Thyroid gland (tissue), 4 donors: ENCODE data around the gene CTTNBP2NL. TPM values are rescaled to one million over a fixed set of nuclear protein-coding genes. Genes with fewer than 3 reads are reported as not detected.
"Not testable (repeated sequence)": the region's sequence is repeated elsewhere in the genome, so short reads cannot be mapped to it uniquely, and the experiment has no call there.

Experiments
- DNase-seq, 2 donors: peaks; one replicate each; pipeline ENCODE4 v3.0.0-alpha.2; 2019
- H3K27ac ChIP-seq, 3 donors: fragments of 200-600 bp; sonication (generic); 1 replicate in 2 of 3; 2 replicates in 1 of 3; pipeline ENCODE4 v1.5.1; 2016 to 2019; ENCODE audit warnings: mild to moderate bottlenecking in 1 of 3, moderate library complexity in 1 of 3
- H3K27me3 ChIP-seq: fragments of 200-600 bp; sonication (generic); one replicate; pipeline ENCODE4 v1.5.1; 2019
- H3K36me3 ChIP-seq, 2 donors: fragments of 200-600 bp; sonication (generic); one replicate each; pipeline ENCODE4 v1.5.1; 2016 to 2019
- H3K4me1 ChIP-seq, 2 donors: fragments of 200-600 bp; sonication (generic); one replicate each; pipeline ENCODE4 v1.5.1; 2017 to 2019
- H3K4me3 ChIP-seq, 3 donors: fragments of 200-600 bp; sonication (generic); replicated peaks in 1 of 3; 1 replicate in 2 of 3; 2 replicates in 1 of 3; pipeline ENCODE4 v1.5.1; 2016; ENCODE audit warnings: mild to moderate bottlenecking in 1 of 3
- H3K9me3 ChIP-seq: fragments of 200-600 bp; sonication (generic); one replicate; pipeline ENCODE4 v1.5.1; 2017
- CTCF ChIP-seq, 6 experiments: fragments of 200-600 bp in 3 of 6; fragments of 450-650 bp in 3 of 6; sonication (generic) in 3 of 6; IDR thresholded peaks; one replicate each; pipeline ENCODE4 v1.5.1; 2016 to 2019; ENCODE audit warnings: antibody characterized with exemption in 6 of 6, mild to moderate bottlenecking in 2 of 6, inconsistent platforms in 1 of 6, moderate library complexity in 1 of 6
- POLR2A ChIP-seq, 2 donors: fragments of 450-650 bp; IDR thresholded peaks; one replicate each; pipeline ENCODE4 v1.6.1; 2017; ENCODE audit warnings: antibody characterized with exemption in 2 of 2, mild to moderate bottlenecking in 2 of 2, moderate library complexity in 1 of 2
- whole genome bisulfite sequencing, 2 donors: methylation state at CpG; one replicate each; pipeline ENCODE4 v1.1.5; 2017; 5-methylcytosine and 5-hydroxymethylcytosine counted together
- intact Hi-C: fragments of 100-400 bp; cut with DNase I; formaldehyde crosslinking; loops from one replicate; pipeline ENCODE4 v1.15.1; 2023
- total RNA-seq, 4 donors: library from RNA; depleted of rRNA; stranded (reverse); fragments of >200 nt; gene quantifications; one replicate each; pipeline ENCODE4 v1.2.3, GENCODE V29; 2016

CTTNBP2NL gene
- total RNA-seq, 4 donors from 2014 or later = 11.8 to 20.7 (median 19.2) TPM

- Histone ChIP-seq H3K36me3 (no peaks in the 10 kb centered on the region), H3K9me3 (no peaks in the 10 kb centered on the region), H3K4me1 (peaks cover 14 to 31% of the 10 kb centered on the region in 2 donors), H3K27me3 (no peaks in the 10 kb centered on the region), H3K4me3 (no peak overlapping the region), H3K27ac (peak overlapping the region; percentile 70 to 89 (median 84))
- WGBS, 2 donors = 90 to 94% methylated on average over 1 of the region's 1 CpG
- intact Hi-C loops = loop anchor here (5.0 kb wide), 1 partner anchor 313 kb away; the partner anchor contains the start of gene RHOC
- DNase-seq = no peak
- TF ChIP-seq POLR2A (IDR thresholded peaks at IDR 0.05) (no peak), CTCF (IDR thresholded peaks at IDR 0.05) (no peak)
These were observed 1.3 kb upstream of the CTTNBP2NL start for GRCh38 chr1:112394743-112395062.

DNA sequence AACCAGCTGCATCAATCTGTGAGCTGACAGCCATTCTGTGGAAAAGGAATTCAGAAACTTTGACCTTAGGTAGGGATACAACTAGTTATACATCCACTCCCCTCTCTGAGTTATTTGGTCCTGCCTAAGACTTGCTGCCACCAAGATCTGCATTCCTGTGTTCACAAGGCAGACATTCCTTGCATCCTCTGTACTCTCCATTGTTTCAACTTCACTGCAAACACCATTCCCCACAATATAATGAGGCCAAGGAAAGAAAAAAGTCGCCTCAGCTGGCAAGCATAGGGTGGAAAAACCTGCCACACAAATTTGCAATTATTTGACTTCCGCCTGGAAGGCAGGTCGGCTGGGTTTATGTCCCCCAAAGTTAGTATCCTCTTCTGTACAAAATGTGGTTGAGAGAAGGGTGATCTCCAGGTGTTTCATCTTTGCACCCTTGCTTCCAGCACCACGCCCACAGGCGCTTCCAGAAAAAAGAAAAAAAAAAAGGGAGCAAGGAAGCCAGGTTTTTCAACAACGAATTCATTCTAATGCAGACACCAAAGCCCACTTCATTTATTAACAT, 676 bp upstream of the CTTNBP2NL start:
- TF ChIP-seq POLR2A (IDR thresholded peaks at IDR 0.05) = no peak
- no peak for TF ChIP-seq CTCF (IDR thresholded peaks at IDR 0.05)
- intact Hi-C loops = no loop called here
- peak overlapping the region; percentile 70 to 89 (median 84) for H3K27ac ChIP-seq
- WGBS, 2 donors = 10 to 12% methylated on average over 6 of the region's 6 CpGs
- H3K9me3 ChIP-seq = no peaks in the 10 kb centered on the region
- peak overlapping the region; percentile 83 to 98 (median 94) for H3K4me3 ChIP-seq
- no peak for DNase-seq
- peaks cover 14 to 31% of the 10 kb centered on the region in 2 donors for H3K4me1 ChIP-seq
- no peaks in the 10 kb centered on the region for H3K36me3 ChIP-seq
- no peaks in the 10 kb centered on the region for H3K27me3 ChIP-seq

DNA sequence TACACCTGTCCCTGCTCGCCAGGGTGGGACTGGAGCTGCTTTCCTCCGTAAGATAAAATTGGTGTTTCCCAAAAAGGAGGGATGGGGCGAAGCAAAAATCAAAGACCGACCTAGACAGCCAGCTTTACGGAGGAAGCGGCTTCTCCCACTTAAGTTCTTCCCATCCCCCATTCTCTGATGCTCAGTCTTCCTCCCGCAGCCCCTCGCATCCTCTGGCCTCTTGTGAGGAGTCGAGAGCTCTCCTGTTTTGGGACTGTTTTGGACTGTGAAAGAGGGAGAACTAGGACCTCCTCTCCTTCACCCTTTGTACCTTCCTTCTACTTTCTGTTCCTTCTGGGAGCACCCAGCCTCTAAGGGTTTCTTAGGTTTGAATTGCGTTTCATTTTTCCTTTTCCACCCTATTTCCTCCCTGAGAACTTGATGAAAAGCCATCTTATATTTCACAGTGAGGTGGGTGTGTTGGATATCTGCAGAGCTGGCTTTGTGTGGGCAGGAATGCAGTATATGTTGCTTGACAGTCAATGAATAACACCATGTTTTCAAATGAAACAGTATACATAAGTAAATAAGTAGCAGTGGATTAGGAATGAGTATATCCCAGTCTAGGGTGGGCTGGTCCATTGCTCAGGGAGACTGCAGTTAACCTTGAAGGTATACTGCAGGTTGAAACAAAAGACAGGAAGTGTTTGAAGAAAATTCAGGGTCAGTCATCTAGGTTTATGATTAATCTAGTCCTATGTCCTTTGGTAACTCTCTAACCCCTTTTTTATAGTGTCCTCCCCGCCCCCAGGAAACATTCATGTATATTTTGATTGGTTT, 848 bp downstream of the CTTNBP2NL start:
- no peaks in the 10 kb centered on the region for H3K36me3 ChIP-seq
- intact Hi-C loops = no loop called here
- H3K9me3 ChIP-seq = no peaks in the 10 kb centered on the region
- peak overlapping the region; percentile 41 to 89 (median 84) for H3K27ac ChIP-seq
- H3K27me3 ChIP-seq = no peaks in the 10 kb centered on the region
- 6 to 7% methylated on average over 11 of the region's 11 CpGs for WGBS, 2 donors
- peaks cover 14 to 26% of the 10 kb centered on the region in 2 donors for H3K4me1 ChIP-seq
- TF ChIP-seq POLR2A (IDR thresholded peaks at IDR 0.05) (no peak), CTCF (IDR thresholded peaks at IDR 0.05) (no peak)
- peak overlapping the region; percentile 83 to 98 (median 94) for H3K4me3 ChIP-seq
- DNase-seq = no peak

DNA sequence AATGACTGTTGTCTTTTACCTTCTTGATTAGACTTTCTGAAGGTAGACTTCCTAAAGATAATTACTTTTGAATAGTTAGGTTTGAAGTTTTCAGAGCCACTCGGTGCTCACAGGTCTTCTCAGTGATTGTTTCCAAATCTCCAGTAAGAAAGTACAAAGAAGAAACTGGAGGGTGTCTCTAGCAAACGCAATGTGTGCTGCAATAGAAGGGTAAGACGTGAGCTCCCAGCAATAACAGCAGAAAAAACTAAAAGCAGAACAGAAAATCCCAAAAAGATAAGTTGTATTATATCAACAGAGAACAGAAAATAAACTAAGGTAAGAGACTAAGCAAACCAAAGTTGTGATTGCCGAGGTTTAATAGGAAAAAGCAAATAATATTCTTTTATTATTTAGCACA, 1.8 kb downstream of the CTTNBP2NL start:
- WGBS, 2 donors = 53 to 63% methylated on average over 4 of the region's 4 CpGs
- no peaks in the 10 kb centered on the region for H3K9me3 ChIP-seq
- no peak overlapping the region for H3K4me3 ChIP-seq
- no peaks in the 10 kb centered on the region for H3K36me3 ChIP-seq
- TF ChIP-seq CTCF (IDR thresholded peaks at IDR 0.05) = no peak
- no peak for TF ChIP-seq POLR2A (IDR thresholded peaks at IDR 0.05)
- no peaks in the 10 kb centered on the region for H3K27me3 ChIP-seq
- no peak for DNase-seq
- peaks cover 14 to 27% of the 10 kb centered on the region in 2 donors for H3K4me1 ChIP-seq
- intact Hi-C loops = no loop called here
- no peak overlapping the region for H3K27ac ChIP-seq

GRCh38 chr1:112399456-112399855, 3.4 kb downstream of the CTTNBP2NL start:
- Histone ChIP-seq H3K36me3 (no peaks in the 10 kb centered on the region), H3K4me3 (no peak overlapping the region), H3K27me3 (no peaks in the 10 kb centered on the region), H3K9me3 (no peaks in the 10 kb centered on the region), H3K4me1 (peaks cover 14 to 24% of the 10 kb centered on the region in 2 donors), H3K27ac (no peak overlapping the region)
- intact Hi-C loops = no loop called here
- TF ChIP-seq CTCF (IDR thresholded peaks at IDR 0.05) (no peak), POLR2A (IDR thresholded peaks at IDR 0.05) (no peak)
- 81 to 95% methylated on average over 4 of the region's 4 CpGs for WGBS, 2 donors
- DNase-seq = no peak

GRCh38 chr1:112400706-112401105, 4.7 kb downstream of the CTTNBP2NL start:
- intact Hi-C loops = loop anchor here (5.0 kb wide), 1 partner anchor 62 kb away; no protein-coding TSS in a partner anchor
- peaks cover 3 to 14% of the 10 kb centered on the region in 2 donors for H3K4me1 ChIP-seq
- 94 to 97% methylated on average over 6 of the region's 6 CpGs for WGBS, 2 donors
- not testable (repeated sequence) for DNase-seq, H3K4me3 ChIP-seq, H3K9me3 ChIP-seq, H3K36me3 ChIP-seq, H3K27me3 ChIP-seq, H3K27ac ChIP-seq
